ENCODE measurements around the gene RTL1.

DNA sequence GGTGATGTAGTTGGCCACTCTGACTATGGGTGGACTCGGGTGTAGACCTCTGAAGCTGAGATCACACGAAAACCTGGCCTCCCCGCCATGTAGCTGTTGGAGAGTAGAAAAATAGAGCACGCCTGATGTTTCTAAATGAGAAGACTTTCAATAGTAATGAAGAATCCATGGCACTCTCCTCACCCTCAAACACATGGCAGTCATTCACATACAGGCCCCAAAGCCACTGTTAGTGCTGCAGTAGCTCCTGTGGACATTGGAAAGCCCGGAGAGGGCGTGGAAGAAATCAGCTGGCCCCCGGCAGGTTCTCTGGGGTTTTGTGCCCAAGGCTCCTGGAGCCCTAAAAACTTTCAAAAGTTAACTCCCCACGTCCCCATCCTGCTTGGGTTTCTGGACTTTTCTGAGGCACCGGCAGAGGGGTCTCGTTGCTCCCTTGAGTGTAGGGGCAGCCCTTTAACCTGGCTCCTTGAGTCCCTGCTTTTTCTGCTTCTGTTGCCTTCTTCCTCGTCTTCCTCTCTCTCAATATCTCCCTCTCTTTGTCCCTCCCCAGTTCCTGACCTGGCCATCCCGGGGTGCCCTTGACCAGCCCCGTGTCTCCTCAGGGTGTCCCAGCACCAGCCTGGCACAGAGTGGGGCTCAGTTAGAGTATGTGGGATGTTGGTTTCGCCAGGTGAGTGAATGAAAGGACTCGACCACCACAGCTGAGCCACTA, 69.3 kb downstream of the RTL1 start:
- TF ChIP-seq, protein P1, sequence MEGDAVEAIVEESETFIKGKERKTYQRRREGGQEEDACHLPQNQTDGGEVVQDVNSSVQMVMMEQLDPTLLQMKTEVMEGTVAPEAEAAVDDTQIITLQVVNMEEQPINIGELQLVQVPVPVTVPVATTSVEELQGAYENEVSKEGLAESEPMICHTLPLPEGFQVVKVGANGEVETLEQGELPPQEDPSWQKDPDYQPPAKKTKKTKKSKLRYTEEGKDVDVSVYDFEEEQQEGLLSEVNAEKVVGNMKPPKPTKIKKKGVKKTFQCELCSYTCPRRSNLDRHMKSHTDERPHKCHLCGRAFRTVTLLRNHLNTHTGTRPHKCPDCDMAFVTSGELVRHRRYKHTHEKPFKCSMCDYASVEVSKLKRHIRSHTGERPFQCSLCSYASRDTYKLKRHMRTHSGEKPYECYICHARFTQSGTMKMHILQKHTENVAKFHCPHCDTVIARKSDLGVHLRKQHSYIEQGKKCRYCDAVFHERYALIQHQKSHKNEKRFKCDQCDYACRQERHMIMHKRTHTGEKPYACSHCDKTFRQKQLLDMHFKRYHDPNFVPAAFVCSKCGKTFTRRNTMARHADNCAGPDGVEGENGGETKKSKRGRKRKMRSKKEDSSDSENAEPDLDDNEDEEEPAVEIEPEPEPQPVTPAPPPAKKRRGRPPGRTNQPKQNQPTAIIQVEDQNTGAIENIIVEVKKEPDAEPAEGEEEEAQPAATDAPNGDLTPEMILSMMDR (conservative IDR thresholded peaks at IDR 0.05 in 1 of 2, IDR thresholded peaks at IDR 0.05 in 1 of 2; ENCODE audit: low read depth in 1 of 2, low read length in 2 of 2) = no peak
- TF ChIP-seq EZH2 (IDR thresholded peaks at IDR 0.05; ENCODE audit: low read length, missing control alignments) = no peak

Data from fibroblast of lung (primary cell).